GM23338 (cell line): Measurements from ENCODE around the gene PAXX. TPM values are rescaled to one million over a fixed set of nuclear protein-coding genes. Genes with fewer than 3 reads are reported as not detected.

Source experiments
- ATAC-seq: fragments of 200-7000 bp; cut with Tn5 transposase; 3 replicates; pipeline ENCODE4 v1.9.1; 2020
- DNase-seq: peaks from one replicate; pipeline ENCODE4 v3.0.0-alpha.2; 2015; ENCODE audit warnings: low spot score
- H2AFZ ChIP-seq: fragments of 200-600 bp; sonication (generic); 2 replicates; pipeline ENCODE4 v1.8.0; 2016; ENCODE audit warnings: antibody characterized with exemption, mild to moderate bottlenecking, moderate library complexity
- H3F3A ChIP-seq: fragments of 200-600 bp; sonication (generic); replicated peaks from 2 replicates; pipeline ENCODE4 v1.8.0; 2017; ENCODE audit warnings: antibody characterized with exemption, mixed run types, low read depth
- H3K27ac ChIP-seq: fragments of 200-600 bp; sonication (generic); 2 replicates; pipeline ENCODE4 v1.6.1; 2016; ENCODE audit warnings: low read depth
- H3K27me3 ChIP-seq: fragments of 200-600 bp; sonication (generic); 2 replicates; pipeline ENCODE4 v1.8.0; 2016; ENCODE audit warnings: mild to moderate bottlenecking, mixed run types, moderate library complexity; ENCODE audit not compliant: insufficient read depth
- H3K36me3 ChIP-seq: fragments of 200-600 bp; sonication (generic); 2 replicates; pipeline ENCODE4 v1.8.0; 2016; ENCODE audit warnings: mild to moderate bottlenecking; ENCODE audit not compliant: insufficient read depth
- H3K4me1 ChIP-seq: fragments of 200-600 bp; sonication (generic); 2 replicates; pipeline ENCODE4 v1.8.0; 2016; ENCODE audit warnings: mild to moderate bottlenecking, moderate library complexity; ENCODE audit not compliant: insufficient read depth
- H3K4me2 ChIP-seq: fragments of 200-600 bp; sonication (generic); 2 replicates; pipeline ENCODE4 v1.7.1; 2017; ENCODE audit warnings: mixed run types
- H3K4me3 ChIP-seq: fragments of 200-600 bp; sonication (generic); 2 replicates; pipeline ENCODE4 v1.6.1; 2016; ENCODE audit warnings: mixed run types
- H3K79me2 ChIP-seq: fragments of 200-600 bp; sonication (generic); replicated peaks from 2 replicates; pipeline ENCODE4 v1.8.0; 2017; ENCODE audit warnings: mild to moderate bottlenecking; ENCODE audit not compliant: insufficient read depth
- H3K9me2 ChIP-seq: fragments of 200-600 bp; sonication (generic); 2 replicates; pipeline ENCODE4 v1.8.0; 2017; ENCODE audit not compliant: insufficient read depth
- H4K20me1 ChIP-seq: fragments of 200-600 bp; sonication (generic); replicated peaks from 2 replicates; pipeline ENCODE4 v1.8.0; 2017; ENCODE audit warnings: mild to moderate bottlenecking; ENCODE audit not compliant: insufficient read depth
- H3K27ac Mint-ChIP-seq: 2 replicates; pipeline ENCODE4 v1.8.0; 2020; ENCODE audit warnings: inconsistent platforms, mild to moderate bottlenecking, moderate library complexity, mixed read lengths
- H3K27me3 Mint-ChIP-seq: 3 replicates; pipeline ENCODE4 v1.8.0; 2022; ENCODE audit warnings: low read depth, mild to moderate bottlenecking, moderate library complexity, mixed read lengths, inconsistent platforms; ENCODE audit not compliant: insufficient read depth, poor library complexity
- H3K36me3 Mint-ChIP-seq: 3 replicates; pipeline ENCODE4 v1.8.0; 2021; ENCODE audit warnings: low read depth, mild to moderate bottlenecking, inconsistent platforms, moderate library complexity, mixed read lengths
- H3K4me1 Mint-ChIP-seq: 3 replicates; pipeline ENCODE4 v1.8.0; 2020; ENCODE audit warnings: mild to moderate bottlenecking, inconsistent platforms, mixed read lengths
- H3K4me3 Mint-ChIP-seq: 3 replicates; pipeline ENCODE4 v1.8.0; 2021; ENCODE audit warnings: moderate library complexity, mild to moderate bottlenecking, inconsistent platforms, mixed read lengths
- H3K9me3 Mint-ChIP-seq: 3 replicates; pipeline ENCODE4 v1.8.0; 2020; ENCODE audit warnings: moderate library complexity, mild to moderate bottlenecking, inconsistent platforms, mixed read lengths
- CREB1 ChIP-seq: fragments of 250-450 bp; sonication (Bioruptor Pico); IDR thresholded peaks from 2 replicates; pipeline ENCODE4 v1.5.0; 2020; ENCODE audit warnings: low read depth, mild to moderate bottlenecking, moderate library complexity
- EZH2phosphoT487 ChIP-seq: fragments of 200-600 bp; sonication (generic); IDR thresholded peaks from one replicate; pipeline ENCODE4 v1.8.1; 2018; ENCODE audit warnings: antibody characterized with exemption; ENCODE audit not compliant: unreplicated experiment
- JUNB ChIP-seq: IDR thresholded peaks from one replicate; pipeline ENCODE4 v1.6.1; 2016; ENCODE audit warnings: antibody characterized with exemption; ENCODE audit not compliant: unreplicated experiment
- NANOG ChIP-seq: IDR thresholded peaks from 2 replicates; pipeline ENCODE4 v1.6.1; 2016; ENCODE audit warnings: antibody characterized with exemption, borderline replicate concordance
- POLR2AphosphoS5 ChIP-seq: IDR thresholded peaks from 2 replicates; pipeline ENCODE4 v1.6.1; 2016; ENCODE audit warnings: antibody characterized with exemption, low read depth
- STAT1 ChIP-seq: IDR thresholded peaks from one replicate; pipeline ENCODE4 v1.6.1; 2016; ENCODE audit warnings: antibody characterized with exemption; ENCODE audit not compliant: unreplicated experiment
- ZNF114 ChIP-seq: fragments of 250-450 bp; sonication (Bioruptor Pico); IDR thresholded peaks from 2 replicates; pipeline ENCODE4 v1.5.0; 2020; ENCODE audit warnings: mild to moderate bottlenecking, moderate library complexity
- ZNF331 ChIP-seq: fragments of 250-450 bp; sonication (Bioruptor Pico); IDR thresholded peaks from 2 replicates; pipeline ENCODE4 v1.5.0; 2020; ENCODE audit warnings: low read depth, mild to moderate bottlenecking, moderate library complexity
- polyA plus RNA-seq: library from polyadenylated mRNA; unstranded; fragments of >200 nt; fragmentation: Nextera tagmentation; extraction: Ambion mirVana; gene quantifications from 2 replicates; pipeline ENCODE4 v1.2.1, GENCODE V29; 2016
- total RNA-seq: library from RNA; depleted of rRNA; stranded (reverse); fragments of >200 nt; shearing (Covaris generic); gene quantifications from 2 replicates; pipeline ENCODE4 v1.2.3, GENCODE V29; 2014
- TF ChIP-seq, protein P1 (sequence below), 2 experiments: fragments of 200-600 bp in 1 of 2; sonication (generic) in 1 of 2; conservative IDR thresholded peaks; 2 replicates each; pipeline versions ENCODE4 v1.5.1 to v1.6.1; 2016 to 2017; ENCODE audit warnings: antibody characterized with exemption in 2 of 2, low read depth in 2 of 2, mild to moderate bottlenecking in 2 of 2, moderate library complexity in 1 of 2
- TF ChIP-seq, protein P2 (sequence below): IDR thresholded peaks from 2 replicates; pipeline ENCODE4 v1.6.1; 2016; ENCODE audit warnings: antibody characterized with exemption

Gene PAXX
- total and polyA plus RNA-seq, 2 experiments from 2014 or later = 71.5 to 86.0 TPM

DNA sequence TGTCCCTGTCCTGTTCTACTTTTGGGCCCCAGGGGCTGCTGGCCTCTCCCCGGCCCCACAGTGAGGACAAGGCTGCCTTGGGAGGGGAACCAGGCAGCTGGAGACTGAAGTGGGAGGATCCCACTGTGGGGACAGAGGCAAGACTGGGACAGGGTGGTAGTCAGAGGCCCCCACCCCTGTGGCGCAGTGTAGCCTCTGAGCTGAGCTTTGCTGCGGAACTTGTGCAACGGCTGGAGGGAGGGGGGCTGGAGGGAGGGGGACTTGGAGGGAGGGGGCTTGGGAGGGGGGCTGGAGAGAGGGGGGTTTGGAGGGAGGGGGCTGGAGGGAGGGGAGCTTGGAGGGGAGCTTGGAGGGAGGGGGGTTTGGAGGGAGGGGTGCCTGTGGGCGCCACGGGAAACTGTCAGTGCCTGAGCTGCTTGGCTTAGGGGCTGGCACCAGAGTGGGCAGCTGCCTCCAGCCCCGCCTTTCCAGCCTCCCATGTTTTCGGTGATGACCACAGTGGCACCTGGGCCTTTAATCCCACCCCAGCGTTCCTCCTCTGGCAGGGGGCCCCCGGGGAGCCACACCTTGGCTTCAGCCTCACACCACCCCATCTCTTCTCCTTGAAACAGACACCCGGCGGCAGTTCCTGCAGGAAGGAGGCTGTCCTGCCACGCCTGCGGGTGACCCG is 42.0 kb downstream of the PAXX start:
- Histone ChIP-seq H3K27ac (no peak overlapping the region), H3K27me3 (peaks cover 1% of the 10 kb centered on the region), H3K4me1 (no peaks in the 10 kb centered on the region), H3K9me2 (no peaks in the 10 kb centered on the region), H3K36me3 (no peaks in the 10 kb centered on the region), H3K4me2 (no peak overlapping the region), H4K20me1 (no peaks in the 10 kb centered on the region), H3K79me2 (no peaks in the 10 kb centered on the region), H3F3A (0 out of 2 replicates have a peak, but pooled peaks cover 3% of the 10 kb centered on the region), H3K4me3 (no peak overlapping the region), H2AFZ (no peak overlapping the region)
- Mint-ChIP-seq H3K4me1 (no peaks in the 10 kb centered on the region; the same call in 2 of the 3 replicates), H3K27me3 (peaks cover 16% of the 10 kb centered on the region), H3K4me3 (no peak overlapping the region), H3K27ac (no peak overlapping the region), H3K36me3 (no peaks in the 10 kb centered on the region; the same call in 2 of the 3 replicates), H3K9me3 (no peaks in the 10 kb centered on the region)
- TF ChIP-seq ZNF114 (CRISPR knock-in tag) = no peak
- no peak for TF ChIP-seq STAT1
- no peak for TF ChIP-seq POLR2AphosphoS5
- TF ChIP-seq NANOG = no peak
- no peak for DNase-seq
- no peak for ATAC-seq

DNA sequence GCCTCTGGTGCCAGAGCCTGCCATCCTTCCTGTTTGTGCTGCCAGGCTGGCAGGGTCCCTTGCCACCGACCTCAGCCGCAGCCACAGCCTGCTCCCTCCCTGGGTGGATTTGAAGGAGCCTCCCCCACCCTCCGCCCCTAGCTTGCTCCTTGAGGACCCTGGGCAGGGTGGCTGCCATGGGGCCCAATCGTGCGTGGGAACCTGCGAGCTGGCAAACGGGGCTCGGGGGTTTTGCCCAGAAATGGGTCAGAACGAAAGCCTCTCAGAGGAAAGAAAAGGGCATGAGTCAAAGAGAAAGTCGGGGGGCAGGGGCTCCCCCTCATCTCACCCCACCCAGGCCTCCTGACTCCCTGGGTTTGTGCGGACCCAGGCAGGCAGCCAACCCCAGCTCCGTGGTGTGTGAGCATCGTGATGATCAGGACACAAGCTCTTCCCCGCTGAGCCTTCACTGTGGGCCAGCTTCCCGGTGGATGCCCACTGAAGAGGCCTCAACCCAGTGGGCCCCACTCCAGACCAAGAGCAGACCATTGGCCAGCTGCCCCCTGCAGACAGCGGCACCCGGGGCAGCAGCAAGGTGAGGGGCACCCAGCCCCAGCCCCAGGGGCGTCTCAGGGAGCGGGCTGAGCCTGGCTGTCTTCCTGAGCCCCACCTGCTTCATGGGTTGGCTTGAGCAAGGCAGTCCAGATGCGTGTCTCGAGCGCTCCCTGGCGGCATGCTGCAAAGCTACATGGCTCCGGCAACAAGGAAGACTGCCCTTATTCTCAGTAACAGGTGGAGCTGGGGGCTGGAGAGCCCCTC is 42.7 kb downstream of the PAXX start:
- Mint-ChIP-seq H3K4me1 (no peaks in the 10 kb centered on the region), H3K27ac (no peak overlapping the region), H3K4me3 (no peak overlapping the region), H3K36me3 (no peaks in the 10 kb centered on the region; the same call in 2 of the 3 replicates), H3K27me3 (peaks cover 12% of the 10 kb centered on the region), H3K9me3 (no peaks in the 10 kb centered on the region)
- Histone ChIP-seq H3K36me3 (no peaks in the 10 kb centered on the region), H3K79me2 (no peaks in the 10 kb centered on the region), H3K9me2 (no peaks in the 10 kb centered on the region), H3K27ac (no peak overlapping the region), H3K4me3 (peak overlapping the region; percentile 34; the same call in 1 of the 2 replicates), H3K4me2 (peak overlapping the region; percentile 38; the same call in 1 of the 2 replicates), H4K20me1 (no peaks in the 10 kb centered on the region), H3K27me3 (no peaks in the 10 kb centered on the region), H2AFZ (0 out of 2 replicates have a peak overlapping the region, but pooled peaks have one; percentile 72), H3F3A (no peaks in the 10 kb centered on the region), H3K4me1 (no peaks in the 10 kb centered on the region)
- ATAC-seq = peak; percentile 95
- TF ChIP-seq NANOG (no peak), POLR2AphosphoS5 (no peak)
- TF ChIP-seq, protein P1, sequence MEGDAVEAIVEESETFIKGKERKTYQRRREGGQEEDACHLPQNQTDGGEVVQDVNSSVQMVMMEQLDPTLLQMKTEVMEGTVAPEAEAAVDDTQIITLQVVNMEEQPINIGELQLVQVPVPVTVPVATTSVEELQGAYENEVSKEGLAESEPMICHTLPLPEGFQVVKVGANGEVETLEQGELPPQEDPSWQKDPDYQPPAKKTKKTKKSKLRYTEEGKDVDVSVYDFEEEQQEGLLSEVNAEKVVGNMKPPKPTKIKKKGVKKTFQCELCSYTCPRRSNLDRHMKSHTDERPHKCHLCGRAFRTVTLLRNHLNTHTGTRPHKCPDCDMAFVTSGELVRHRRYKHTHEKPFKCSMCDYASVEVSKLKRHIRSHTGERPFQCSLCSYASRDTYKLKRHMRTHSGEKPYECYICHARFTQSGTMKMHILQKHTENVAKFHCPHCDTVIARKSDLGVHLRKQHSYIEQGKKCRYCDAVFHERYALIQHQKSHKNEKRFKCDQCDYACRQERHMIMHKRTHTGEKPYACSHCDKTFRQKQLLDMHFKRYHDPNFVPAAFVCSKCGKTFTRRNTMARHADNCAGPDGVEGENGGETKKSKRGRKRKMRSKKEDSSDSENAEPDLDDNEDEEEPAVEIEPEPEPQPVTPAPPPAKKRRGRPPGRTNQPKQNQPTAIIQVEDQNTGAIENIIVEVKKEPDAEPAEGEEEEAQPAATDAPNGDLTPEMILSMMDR (conservative IDR thresholded peaks at IDR 0.05; ENCODE audit: low read depth in 2 of 2) = peak; percentile 85 to 96
- DNase-seq = peak; percentile 93

DNA sequence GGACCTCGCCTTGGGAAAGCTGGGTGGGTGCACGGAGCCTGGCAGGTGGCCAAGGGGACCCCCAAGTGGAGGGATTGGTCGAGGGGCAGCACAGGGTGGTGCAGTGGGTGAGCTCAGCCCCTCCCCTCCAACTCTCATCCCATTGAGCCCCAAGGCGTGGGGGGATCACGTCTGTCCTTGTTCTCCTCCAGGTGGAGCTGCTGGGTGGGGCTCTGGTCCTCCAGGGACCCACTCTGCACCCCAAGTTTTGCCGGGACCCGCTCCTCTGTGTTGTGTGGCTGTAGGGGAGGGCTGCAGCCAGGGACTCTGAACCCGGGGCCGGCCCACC is 43.2 kb downstream of the PAXX start:
- H2AFZ ChIP-seq = no peak overlapping the region
- no peaks in the 10 kb centered on the region for H3K9me2 ChIP-seq
- no peaks in the 10 kb centered on the region for H3K4me1 ChIP-seq
- Mint-ChIP-seq H3K4me3 (no peak overlapping the region), H3K4me1 (no peaks in the 10 kb centered on the region), H3K9me3 (no peaks in the 10 kb centered on the region), H3K27me3 (peaks cover 9% of the 10 kb centered on the region), H3K36me3 (no peaks in the 10 kb centered on the region; the same call in 2 of the 3 replicates), H3K27ac (no peak overlapping the region)
- peak overlapping the region; percentile 38; the same call in 1 of the 2 replicates for H3K4me2 ChIP-seq
- ATAC-seq = peak; percentile 66
- no peaks in the 10 kb centered on the region for H3F3A ChIP-seq
- no peaks in the 10 kb centered on the region for H3K79me2 ChIP-seq
- H3K4me3 ChIP-seq = peak overlapping the region; percentile 34; the same call in 1 of the 2 replicates
- no peaks in the 10 kb centered on the region for H4K20me1 ChIP-seq
- no peak overlapping the region for H3K27ac ChIP-seq
- H3K27me3 ChIP-seq = no peaks in the 10 kb centered on the region
- H3K36me3 ChIP-seq = no peaks in the 10 kb centered on the region
- DNase-seq = peak; percentile 51
- no peak for TF ChIP-seq CREB1
- TF ChIP-seq, protein P2, sequence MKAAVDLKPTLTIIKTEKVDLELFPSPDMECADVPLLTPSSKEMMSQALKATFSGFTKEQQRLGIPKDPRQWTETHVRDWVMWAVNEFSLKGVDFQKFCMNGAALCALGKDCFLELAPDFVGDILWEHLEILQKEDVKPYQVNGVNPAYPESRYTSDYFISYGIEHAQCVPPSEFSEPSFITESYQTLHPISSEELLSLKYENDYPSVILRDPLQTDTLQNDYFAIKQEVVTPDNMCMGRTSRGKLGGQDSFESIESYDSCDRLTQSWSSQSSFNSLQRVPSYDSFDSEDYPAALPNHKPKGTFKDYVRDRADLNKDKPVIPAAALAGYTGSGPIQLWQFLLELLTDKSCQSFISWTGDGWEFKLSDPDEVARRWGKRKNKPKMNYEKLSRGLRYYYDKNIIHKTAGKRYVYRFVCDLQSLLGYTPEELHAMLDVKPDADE = no peak
- no peak for TF ChIP-seq ZNF331 (CRISPR knock-in tag)
- TF ChIP-seq ZNF114 (CRISPR knock-in tag) = no peak
- no peak for TF ChIP-seq JUNB
- no peak for TF ChIP-seq EZH2phosphoT487
